IPS-18c (cell line): ENCODE measurements around the gene ADIRF.
"Not testable (repeated sequence)": the region's sequence is repeated elsewhere in the genome, so short reads cannot be mapped to it uniquely, and the experiment has no call there.

Experiments used
- H3K4me3 ChIP-seq: 2 replicates; pipeline ENCODE4 v1.7.0; 2013; ENCODE audit warnings: low read depth, mild to moderate bottlenecking, low read length, moderate library complexity; ENCODE audit not compliant: insufficient read depth
- H3K9me3 ChIP-seq: one replicate; pipeline ENCODE4 v1.6.1; 2013; ENCODE audit warnings: mild to moderate bottlenecking, low read length, moderate library complexity; ENCODE audit not compliant: control insufficient read depth, insufficient read depth

The ADIRF gene

GRCh38 chr10:86992929-86993328, 24.6 kb downstream of the ADIRF start:
- no peaks in the 10 kb centered on the region for H3K9me3 ChIP-seq
- H3K4me3 ChIP-seq, result no peak overlapping the region

DNA sequence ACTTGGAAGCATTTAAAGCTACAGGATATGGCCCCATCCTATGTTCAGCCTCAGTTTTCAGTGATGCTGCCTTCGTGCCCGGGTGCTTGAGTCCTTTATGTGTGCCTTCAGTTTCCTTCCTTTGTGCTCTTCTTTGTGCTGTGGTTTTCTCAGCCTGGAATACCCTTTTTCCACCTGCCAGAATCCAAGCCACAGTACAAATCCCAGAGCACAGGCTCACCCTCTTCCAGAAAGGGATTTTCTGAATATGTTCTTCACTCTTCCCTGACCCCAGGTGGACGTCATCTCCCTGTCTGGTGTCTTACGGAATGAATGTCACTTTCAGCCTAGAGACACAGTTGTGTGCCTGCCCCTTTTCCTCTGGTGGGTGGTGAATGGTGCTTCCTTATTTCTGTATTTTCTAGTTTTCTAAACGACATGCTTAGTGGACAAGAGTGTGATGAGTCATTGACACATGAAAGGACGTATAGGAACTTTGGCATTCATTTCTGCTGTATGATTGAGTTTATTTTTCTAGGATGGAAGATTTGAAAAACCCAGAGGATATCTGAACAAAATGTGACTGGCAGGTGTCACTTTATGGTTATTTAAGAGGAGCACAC, 31.6 kb downstream of the ADIRF start:
- not testable (repeated sequence) for H3K9me3 ChIP-seq, H3K4me3 ChIP-seq

DNA sequence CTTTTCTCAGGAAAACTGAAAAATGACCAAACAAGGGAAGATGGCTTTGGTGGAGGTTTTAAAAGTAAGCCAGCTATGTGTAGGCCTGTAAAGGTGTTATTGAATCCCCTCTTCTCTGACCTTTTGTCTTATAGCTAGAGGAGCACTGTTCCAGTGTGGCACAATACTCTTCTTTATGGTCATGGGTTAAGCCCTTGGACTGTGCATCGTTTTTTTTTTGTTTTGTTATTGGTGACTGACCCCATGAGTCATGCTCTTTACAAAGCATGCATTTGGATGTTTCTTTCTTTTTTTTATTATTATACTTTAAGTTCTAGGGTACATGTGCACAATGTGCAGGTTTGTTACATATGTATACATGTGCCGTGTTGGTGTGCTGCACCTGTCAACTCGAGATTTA, 32.2 kb downstream of the ADIRF start:
- Histone ChIP-seq H3K4me3 (no peak overlapping the region), H3K9me3 (no peaks in the 10 kb centered on the region)

DNA sequence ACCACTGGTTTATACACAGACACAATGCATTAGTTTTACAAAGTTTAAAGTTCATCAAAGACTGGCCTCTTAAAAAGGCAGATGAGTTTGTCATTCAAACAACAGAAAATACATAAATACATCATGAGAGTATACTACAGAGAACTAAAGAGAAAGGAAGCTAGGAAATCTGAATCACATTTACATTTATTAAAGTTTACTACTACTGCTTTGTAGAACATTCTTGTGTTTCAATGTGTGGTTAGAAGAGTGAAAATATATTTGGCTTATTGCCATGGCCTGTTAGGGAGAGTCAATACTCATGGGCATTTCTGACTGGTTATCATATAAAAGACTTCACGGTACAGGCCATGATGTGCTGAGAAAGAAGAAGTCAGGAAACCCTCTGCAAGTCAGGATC, 38.8 kb downstream of the ADIRF start:
- H3K4me3 ChIP-seq, H3K9me3 ChIP-seq: not testable (repeated sequence)

DNA sequence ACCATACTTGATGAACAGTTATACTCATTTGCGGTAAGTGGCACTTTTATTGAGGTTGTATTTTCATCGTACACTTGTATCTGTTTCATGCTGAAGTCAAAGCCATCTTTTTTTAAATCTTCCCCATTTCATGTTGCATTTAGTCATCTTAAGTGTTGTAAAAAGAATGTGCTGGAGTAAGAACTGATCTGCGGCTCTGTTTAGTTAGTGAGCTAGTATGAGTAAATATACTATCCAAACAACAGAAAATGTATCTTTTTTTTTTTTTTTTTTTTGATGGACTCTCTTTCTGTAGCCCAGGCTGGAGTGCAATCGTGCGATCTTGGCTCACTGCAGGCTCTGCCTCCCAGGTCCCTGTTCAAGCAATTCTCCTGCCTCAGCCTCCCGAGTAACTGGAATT, 39.4 kb downstream of the ADIRF start:
- H3K4me3 ChIP-seq, H3K9me3 ChIP-seq: not testable (repeated sequence)

DNA sequence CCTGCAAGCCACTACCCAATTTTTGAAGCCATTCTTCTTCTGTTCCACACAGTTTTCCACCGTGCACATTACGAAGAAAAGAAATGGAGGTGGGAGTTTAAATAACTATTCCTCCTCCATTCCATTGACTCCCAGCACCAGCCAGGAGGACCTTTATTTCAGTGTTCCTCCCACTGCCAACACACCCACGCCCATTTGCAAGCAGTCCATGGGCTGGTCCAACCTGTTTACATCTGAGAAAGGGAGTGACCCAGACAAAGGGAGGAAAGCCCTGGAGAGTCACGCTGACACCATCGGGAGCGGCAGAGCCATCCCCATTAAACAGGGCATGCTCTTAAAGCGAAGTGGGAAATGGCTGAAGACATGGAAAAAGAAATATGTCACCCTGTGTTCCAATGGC, 40.0 kb downstream of the ADIRF start:
- H3K4me3 ChIP-seq, result not testable (repeated sequence)

DNA sequence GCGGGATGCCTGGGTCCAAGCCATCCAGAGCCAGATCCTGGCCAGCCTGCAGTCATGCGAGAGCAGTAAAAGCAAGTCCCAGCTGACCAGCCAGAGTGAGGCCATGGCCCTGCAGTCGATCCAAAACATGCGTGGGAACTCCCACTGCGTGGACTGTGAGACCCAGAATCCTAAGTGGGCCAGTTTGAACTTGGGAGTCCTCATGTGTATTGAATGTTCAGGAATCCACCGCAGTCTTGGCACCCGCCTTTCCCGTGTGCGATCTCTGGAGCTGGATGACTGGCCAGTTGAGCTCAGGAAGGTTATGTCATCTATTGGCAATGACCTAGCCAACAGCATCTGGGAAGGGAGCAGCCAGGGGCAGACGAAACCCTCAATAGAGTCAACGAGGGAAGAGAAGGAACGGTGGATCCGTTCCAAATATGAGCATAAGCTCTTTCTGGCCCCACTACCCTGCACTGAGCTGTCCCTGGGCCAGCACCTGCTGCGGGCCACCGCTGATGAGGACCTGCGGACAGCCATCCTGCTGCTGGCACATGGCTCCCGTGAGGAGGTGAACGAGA, 40.9 kb downstream of the ADIRF start:
- H3K4me3 ChIP-seq, H3K9me3 ChIP-seq: not testable (repeated sequence)

More for the DNA sequence above, 40.0 kb downstream of the ADIRF start:
- H3K9me3 ChIP-seq, result not testable (repeated sequence)

DNA sequence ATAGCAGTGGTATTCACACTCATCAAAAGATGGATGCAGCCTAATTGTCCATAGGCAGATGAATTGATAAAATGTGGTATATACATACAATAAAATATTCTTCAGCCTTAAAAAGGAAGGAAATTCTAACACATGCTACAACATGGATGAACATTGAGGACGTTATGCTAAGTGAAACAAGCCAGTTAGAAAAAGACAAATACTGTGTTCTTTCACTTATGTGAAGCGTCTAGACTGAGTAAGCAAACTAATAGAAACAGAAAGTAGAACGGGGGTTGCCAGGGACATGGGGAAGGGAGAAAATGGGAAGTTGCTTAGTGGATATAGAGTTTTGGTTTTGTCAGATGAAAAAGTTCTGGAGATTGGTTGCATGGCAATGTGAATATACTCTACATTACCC, 45.2 kb downstream of the ADIRF start:
- H3K9me3 ChIP-seq, H3K4me3 ChIP-seq: not testable (repeated sequence)

DNA sequence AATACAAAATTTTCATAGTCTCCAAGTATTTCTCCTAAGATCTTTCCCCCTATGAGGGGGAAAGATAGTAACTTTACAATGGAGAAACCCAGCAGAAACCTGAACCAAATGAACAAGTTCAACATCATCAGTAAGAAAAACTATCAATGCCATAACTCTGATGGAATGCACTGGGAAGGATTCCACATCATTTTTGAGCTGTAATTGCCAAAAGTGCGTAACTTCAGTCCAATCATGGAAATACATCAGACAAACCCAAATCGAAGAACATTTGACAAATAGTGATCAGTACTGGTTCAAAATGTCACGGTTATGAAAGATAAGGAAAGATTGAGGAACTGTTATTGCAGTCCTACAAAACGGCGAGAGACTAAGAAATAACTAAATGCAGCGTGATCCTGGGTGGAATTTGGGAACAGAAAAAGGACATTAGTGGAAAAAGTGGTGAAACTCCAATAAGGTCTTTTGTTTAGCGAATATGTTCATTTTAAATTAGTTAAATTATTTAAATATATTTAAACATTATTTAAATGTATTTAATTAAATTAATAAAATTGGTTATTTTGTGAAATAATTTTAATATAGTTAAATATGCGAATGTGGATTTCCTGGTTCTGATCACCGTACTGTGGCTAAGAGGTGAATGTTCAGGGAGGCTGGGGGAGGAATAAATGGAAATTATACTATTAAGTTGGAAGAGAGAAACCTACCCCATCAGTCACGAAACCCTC, 46.9 kb downstream of the ADIRF start:
- not testable (repeated sequence) for H3K9me3 ChIP-seq

GRCh38 chr10:87018127-87018526, 49.8 kb downstream of the ADIRF start:
- H3K9me3 ChIP-seq, H3K4me3 ChIP-seq: not testable (repeated sequence)

More for the DNA sequence above, 46.9 kb downstream of the ADIRF start:
- H3K4me3 ChIP-seq, result not testable (repeated sequence)

- H3K4me3 ChIP-seq, H3K9me3 ChIP-seq: not testable (repeated sequence)
Observed at GRCh38 chr10:87019066-87019465, 50.8 kb downstream of the ADIRF start.

GRCh38 chr10:87019504-87019903, 51.2 kb downstream of the ADIRF start:
- not testable (repeated sequence) for H3K9me3 ChIP-seq, H3K4me3 ChIP-seq

- H3K9me3 ChIP-seq, H3K4me3 ChIP-seq: not testable (repeated sequence)
Observed at GRCh38 chr10:87020056-87020455, 51.8 kb downstream of the ADIRF start, which contains the start of gene FAM25A. Gene FAM25A (plus strand): TSS chr10:87020294. CDS start chr10:87020325, 31 bp downstream.
